ENCODE results near the gene RBM39. TPM values are rescaled to one million over a fixed set of nuclear protein-coding genes. Genes with fewer than 3 reads are reported as not detected.

Gene RBM39
- total and polyA plus RNA-seq, 2 of the 13 experiments (the other 11 are each of a cell fraction or from before 2014, with no cell fraction given): 788 to 920 TPM

DNA sequence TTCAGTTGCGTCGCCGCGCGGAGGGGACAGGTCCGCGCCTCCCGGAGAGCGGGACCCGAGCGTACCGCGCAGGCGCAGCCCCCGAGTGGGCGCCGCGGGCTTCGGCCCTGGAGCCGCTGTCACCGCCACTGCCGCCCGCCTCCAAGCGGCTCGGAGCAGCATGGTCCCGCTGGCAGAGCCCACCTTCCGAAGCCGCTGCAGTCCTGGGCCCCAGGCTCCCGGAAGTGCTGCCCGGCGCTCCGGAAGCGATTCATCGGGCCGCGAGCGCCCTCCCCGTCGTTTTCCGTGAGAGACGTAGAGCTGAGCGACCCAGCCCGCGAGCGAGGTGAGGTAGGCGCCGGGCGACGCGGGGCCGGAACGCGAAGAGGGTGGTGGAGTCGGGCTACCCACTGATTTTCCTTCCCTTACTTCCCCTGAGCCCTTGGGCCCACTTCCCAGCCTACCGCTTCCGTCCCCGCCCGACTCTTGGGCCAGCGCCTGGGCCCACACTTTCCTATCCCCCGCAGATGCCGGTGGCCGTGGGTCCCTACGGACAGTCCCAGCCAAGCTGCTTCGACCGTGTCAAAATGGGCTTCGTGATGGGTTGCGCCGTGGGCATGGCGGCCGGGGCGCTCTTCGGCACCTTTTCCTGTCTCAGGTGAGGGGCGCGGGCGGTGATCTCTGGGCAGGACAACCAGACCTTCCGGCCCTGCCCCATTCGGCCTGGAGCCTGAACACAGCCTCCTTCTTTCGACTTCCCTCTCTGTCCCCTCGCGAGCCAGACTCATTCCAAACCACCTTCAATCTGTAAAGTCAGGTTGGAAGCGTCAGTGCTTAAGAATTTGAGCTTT is 42.7 kb downstream of the RBM39 start, which contains the start of the genes NFS1 and ROMO1 (continued):
- TF ChIP-seq JUND (CRISPR knock-in tag; IDR thresholded peaks at IDR 0.05) (0 out of 2 replicates have a peak, but pooled peaks have one; percentile 71), AGO2 (optimal IDR thresholded peaks at IDR 0.05; ENCODE audit: low read depth, low read length) (peak; percentile 99), NR1H2 (CRISPR knock-in tag; IDR thresholded peaks at IDR 0.05; ENCODE audit: borderline replicate concordance, low read depth) (peak; percentile 96), SKI (IDR thresholded peaks at IDR 0.05; ENCODE audit: partially characterized antibody) (peak; percentile 53), MED1 (CRISPR knock-in tag; IDR thresholded peaks at IDR 0.05) (peak; percentile 87), MAZ (IDR thresholded peaks at IDR 0.05; ENCODE audit: borderline replicate concordance, low read depth, low read length) (peak; percentile 96), MAZ (CRISPR knock-in tag; IDR thresholded peaks at IDR 0.05; ENCODE audit: low read depth) (peak; percentile 100), MED13 (CRISPR knock-in tag; IDR thresholded peaks at IDR 0.05) (peak; percentile 86; the same call in 1 of the 2 replicates), REXO4 (CRISPR knock-in tag; IDR thresholded peaks at IDR 0.05; ENCODE audit: borderline replicate concordance) (0 out of 2 replicates have a peak, but pooled peaks have one; percentile 78), ZNF557 (CRISPR knock-in tag; IDR thresholded peaks at IDR 0.05) (peak; percentile 76), DMAP1 (CRISPR knock-in tag; IDR thresholded peaks at IDR 0.05) (peak; percentile 97), MTA1 (CRISPR knock-in tag; IDR thresholded peaks at IDR 0.05; ENCODE audit: borderline replicate concordance) (peak; percentile 86; the same call in 1 of the 2 replicates), ZNF235 (CRISPR knock-in tag; IDR thresholded peaks at IDR 0.05; ENCODE audit: borderline replicate concordance) (peak; percentile 72), ZNF160 (CRISPR knock-in tag; IDR thresholded peaks at IDR 0.05) (peak; percentile 93), ZKSCAN8 (CRISPR knock-in tag; IDR thresholded peaks at IDR 0.05; ENCODE audit: borderline replicate concordance) (peak; percentile 88), NCOA5 (CRISPR knock-in tag; IDR thresholded peaks at IDR 0.05) (peak; percentile 18), ZBTB1 (CRISPR knock-in tag; IDR thresholded peaks at IDR 0.05; ENCODE audit: borderline replicate concordance) (peak; percentile 67; the same call in 1 of the 2 replicates), ZNF879 (CRISPR knock-in tag; IDR thresholded peaks at IDR 0.05) (peak; percentile 98), MXI1 (IDR thresholded peaks at IDR 0.05; ENCODE audit: borderline replicate concordance, low read depth, low read length) (peak; percentile 98; the same call in 2 of the 3 replicates)
- TF ChIP-seq, protein P1, sequence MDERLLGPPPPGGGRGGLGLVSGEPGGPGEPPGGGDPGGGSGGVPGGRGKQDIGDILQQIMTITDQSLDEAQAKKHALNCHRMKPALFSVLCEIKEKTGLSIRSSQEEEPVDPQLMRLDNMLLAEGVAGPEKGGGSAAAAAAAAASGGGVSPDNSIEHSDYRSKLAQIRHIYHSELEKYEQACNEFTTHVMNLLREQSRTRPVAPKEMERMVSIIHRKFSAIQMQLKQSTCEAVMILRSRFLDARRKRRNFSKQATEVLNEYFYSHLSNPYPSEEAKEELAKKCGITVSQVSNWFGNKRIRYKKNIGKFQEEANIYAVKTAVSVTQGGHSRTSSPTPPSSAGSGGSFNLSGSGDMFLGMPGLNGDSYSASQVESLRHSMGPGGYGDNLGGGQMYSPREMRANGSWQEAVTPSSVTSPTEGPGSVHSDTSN (CRISPR knock-in tag; IDR thresholded peaks at IDR 0.05): 0 out of 2 replicates have a peak, but pooled peaks have one; percentile 8
- TF ChIP-seq, protein P2, sequence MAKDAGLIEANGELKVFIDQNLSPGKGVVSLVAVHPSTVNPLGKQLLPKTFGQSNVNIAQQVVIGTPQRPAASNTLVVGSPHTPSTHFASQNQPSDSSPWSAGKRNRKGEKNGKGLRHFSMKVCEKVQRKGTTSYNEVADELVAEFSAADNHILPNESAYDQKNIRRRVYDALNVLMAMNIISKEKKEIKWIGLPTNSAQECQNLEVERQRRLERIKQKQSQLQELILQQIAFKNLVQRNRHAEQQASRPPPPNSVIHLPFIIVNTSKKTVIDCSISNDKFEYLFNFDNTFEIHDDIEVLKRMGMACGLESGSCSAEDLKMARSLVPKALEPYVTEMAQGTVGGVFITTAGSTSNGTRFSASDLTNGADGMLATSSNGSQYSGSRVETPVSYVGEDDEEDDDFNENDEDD (CRISPR knock-in tag; IDR thresholded peaks at IDR 0.05; ENCODE audit: borderline replicate concordance): peak; percentile 88
- TF ChIP-seq, protein P3, sequence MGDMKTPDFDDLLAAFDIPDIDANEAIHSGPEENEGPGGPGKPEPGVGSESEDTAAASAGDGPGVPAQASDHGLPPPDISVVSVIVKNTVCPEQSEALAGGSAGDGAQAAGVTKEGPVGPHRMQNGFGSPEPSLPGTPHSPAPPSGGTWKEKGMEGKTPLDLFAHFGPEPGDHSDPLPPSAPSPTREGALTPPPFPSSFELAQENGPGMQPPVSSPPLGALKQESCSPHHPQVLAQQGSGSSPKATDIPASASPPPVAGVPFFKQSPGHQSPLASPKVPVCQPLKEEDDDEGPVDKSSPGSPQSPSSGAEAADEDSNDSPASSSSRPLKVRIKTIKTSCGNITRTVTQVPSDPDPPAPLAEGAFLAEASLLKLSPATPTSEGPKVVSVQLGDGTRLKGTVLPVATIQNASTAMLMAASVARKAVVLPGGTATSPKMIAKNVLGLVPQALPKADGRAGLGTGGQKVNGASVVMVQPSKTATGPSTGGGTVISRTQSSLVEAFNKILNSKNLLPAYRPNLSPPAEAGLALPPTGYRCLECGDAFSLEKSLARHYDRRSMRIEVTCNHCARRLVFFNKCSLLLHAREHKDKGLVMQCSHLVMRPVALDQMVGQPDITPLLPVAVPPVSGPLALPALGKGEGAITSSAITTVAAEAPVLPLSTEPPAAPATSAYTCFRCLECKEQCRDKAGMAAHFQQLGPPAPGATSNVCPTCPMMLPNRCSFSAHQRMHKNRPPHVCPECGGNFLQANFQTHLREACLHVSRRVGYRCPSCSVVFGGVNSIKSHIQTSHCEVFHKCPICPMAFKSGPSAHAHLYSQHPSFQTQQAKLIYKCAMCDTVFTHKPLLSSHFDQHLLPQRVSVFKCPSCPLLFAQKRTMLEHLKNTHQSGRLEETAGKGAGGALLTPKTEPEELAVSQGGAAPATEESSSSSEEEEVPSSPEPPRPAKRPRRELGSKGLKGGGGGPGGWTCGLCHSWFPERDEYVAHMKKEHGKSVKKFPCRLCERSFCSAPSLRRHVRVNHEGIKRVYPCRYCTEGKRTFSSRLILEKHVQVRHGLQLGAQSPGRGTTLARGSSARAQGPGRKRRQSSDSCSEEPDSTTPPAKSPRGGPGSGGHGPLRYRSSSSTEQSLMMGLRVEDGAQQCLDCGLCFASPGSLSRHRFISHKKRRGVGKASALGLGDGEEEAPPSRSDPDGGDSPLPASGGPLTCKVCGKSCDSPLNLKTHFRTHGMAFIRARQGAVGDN (CRISPR knock-in tag; IDR thresholded peaks at IDR 0.05): peak; percentile 100
